Left cardiac atrium (tissue), 4 donors: ENCODE results near the gene HACD3. TPM values are rescaled to one million over a fixed set of nuclear protein-coding genes. Genes with fewer than 3 reads are reported as not detected.
"Not testable (repeated sequence)": the region's sequence is repeated elsewhere in the genome, so short reads cannot be mapped to it uniquely, and the experiment has no call there.

Source experiments
- ATAC-seq, 2 donors: fragments of 200-7000 bp; cut with Tn5 transposase; one replicate each; pipeline ENCODE4 v1.9.1; 2020; ENCODE audit warnings: mild to moderate bottlenecking in 2 of 2, moderate library complexity in 2 of 2
- DNase-seq: peaks from one replicate; pipeline ENCODE4 v3.0.0-alpha.2; 2020
- intact Hi-C, 2 donors: fragments of 100-400 bp; cut with DNase I; formaldehyde crosslinking; loops; one replicate each; pipeline versions ENCODE4 v1.14.1 to v1.15.1; 2022 to 2023
- total RNA-seq, 2 donors: library from RNA; stranded (reverse); fragmentation: NEBNext Ultra II Directional; extraction: Animal tissue kit (Norgen Biotek cat#: 25700); gene quantifications; one replicate each; pipeline ENCODE4 v1.2.1, GENCODE V29; 2021
- donor health status: DM: no; HTN: yes; CAD: no.
- donor health status: DM: no; HTN: yes; CAD: no; lungs with severe emphysema.
- donor health status: DM: yes; HTN: yes; CAD: no.
- donor health status: Dilated cardiomyopathy.

Gene HACD3
- total RNA-seq, 2 donors from 2014 or later = 15.9 to 18.0 TPM

DNA sequence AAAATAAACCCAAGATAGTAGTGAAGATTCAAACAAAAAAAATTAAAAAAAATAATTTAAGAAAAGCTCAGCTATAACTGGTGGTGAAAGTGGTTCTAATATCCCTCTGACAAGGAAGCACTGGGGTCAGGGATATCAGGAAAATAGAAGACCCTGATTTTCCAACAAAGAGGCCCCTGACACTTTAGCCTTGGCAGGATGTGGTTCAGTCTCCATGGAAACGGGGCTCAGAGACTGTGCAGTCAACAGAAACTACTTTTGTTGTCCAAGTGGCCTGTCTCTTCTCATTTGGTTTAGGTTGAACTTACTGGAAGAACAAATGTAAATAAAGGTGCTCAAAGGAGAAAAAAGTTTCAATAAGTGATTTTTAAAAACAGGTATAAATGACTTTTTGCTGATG, 53.4 kb downstream of the HACD3 start:
- intact Hi-C loops = no loop called here
- DNase-seq (no peak), ATAC-seq (no peak)

DNA sequence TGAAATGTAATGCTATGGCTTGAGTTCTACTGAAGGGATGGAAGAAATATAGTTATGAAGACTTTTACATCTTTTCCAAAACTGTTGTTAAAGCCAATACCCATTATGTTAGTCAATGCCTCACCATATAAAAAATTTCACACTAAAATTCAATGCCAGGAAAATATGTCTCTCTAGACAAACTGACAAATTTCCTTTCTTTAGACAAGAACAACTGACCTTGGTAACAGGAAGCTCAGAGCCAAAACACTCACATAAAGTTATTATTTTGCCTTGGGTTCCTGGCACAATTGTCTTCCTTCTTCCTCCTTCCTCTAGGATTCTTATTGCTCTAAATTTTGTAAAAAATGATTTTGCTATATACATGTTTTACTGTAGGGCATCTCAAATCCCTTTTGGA, 54.0 kb downstream of the HACD3 start:
- intact Hi-C loops = no loop called here
- ATAC-seq (no peak), DNase-seq (no peak)

DNA sequence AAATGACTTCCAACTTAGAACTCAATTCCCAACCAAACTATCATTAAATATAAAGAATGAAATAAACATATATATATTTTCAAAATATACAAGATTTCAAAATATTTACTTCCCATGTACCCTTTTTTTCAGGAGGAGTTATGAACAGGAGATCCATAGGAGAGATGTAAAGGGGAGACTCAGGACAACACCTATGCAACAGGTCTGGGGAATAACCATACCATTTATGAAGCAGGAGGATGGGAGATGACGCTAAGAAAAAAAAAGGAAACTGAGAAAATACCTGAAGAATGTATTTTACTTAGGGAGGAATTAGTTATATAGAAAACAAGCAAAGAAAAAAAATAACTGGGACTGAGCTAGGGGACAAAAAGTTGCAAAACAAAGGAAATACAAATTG, 56.8 kb downstream of the HACD3 start:
- intact Hi-C loops = no loop called here
- no peak for ATAC-seq
- DNase-seq = no peak

DNA sequence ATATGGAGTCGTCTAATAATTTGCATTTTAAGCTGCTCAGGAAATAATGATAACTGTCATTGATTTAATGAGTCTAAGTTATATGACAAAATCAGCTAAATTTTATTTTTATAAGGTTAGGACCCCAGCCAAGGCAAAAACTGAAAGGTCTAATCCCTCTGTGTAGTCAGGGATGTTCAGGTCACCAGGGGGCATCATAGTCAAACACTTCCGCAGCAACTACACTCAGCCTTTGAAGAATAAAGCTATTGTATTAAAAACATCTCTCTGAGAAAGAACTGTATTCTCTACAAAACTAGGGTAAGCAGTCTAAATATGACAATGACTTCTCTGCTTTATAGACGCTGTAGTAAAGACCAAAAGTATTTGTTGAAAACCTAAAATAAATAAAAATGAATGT, 65.7 kb downstream of the HACD3 start:
- DNase-seq (no peak), ATAC-seq (no peak)
- intact Hi-C loops = no loop called here

DNA sequence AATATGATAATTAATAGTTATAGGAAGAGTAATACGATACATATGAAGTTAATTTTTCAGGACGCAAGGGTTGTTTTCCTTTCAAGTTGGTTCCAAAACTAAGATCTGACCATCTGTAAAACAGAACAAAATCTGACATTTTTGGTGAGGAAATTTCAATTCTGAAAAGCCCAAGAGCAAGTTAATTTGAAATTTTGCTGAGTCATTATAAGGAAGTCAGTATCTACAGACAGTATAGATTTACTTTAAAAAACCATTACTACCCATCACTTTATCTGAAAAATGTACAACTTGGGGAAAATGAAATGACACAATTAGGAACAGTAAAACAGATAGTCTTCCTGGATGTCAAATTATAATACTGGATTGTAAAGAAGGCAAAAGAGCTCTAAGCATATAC, 68.2 kb downstream of the HACD3 start:
- ATAC-seq (no peak), DNase-seq (no peak)
- intact Hi-C loops = no loop called here

DNA sequence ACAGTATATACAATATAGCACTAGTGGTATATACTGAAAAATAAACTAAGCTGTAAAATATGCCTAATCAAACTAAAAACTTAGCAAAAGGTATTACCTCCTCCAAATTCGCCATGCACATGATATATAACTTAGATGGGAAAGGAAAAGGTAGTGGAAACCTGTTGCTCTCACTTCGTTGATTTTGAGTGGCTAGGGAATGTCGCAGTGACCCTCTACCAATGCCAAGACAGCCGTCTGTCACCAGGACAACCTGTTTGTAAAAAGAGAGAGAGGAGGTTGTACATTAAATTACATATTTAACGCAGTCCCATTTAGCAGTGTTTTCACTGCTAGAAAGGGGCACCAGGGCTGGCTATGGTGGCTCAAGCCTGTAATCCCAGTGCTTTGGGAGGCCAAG, 69.4 kb downstream of the HACD3 start:
- ATAC-seq = no peak

DNA sequence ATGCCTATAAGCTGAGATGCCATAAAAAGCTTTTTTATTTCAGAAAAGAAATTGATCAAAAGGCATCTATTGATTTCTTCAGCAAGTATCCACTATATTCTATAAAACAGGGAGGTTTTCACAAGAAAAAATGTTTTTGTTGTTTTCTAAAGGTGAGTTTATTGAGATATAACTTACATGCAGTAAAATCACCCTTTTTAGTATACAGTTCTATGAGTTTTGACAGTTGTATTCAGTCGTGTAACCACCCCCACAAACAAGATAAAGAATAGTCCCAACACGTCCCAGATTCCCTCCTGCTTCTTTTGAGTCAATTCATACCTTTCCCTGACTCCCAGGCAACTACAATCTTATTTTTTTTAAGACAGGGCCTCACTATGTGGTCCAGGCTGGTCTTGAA, 72.9 kb downstream of the HACD3 start:
- no peak for ATAC-seq
- intact Hi-C loops = no loop called here
- DNase-seq = no peak

More for the DNA sequence above, 69.4 kb downstream of the HACD3 start:
- no peak for DNase-seq
- intact Hi-C loops = no loop called here

DNA sequence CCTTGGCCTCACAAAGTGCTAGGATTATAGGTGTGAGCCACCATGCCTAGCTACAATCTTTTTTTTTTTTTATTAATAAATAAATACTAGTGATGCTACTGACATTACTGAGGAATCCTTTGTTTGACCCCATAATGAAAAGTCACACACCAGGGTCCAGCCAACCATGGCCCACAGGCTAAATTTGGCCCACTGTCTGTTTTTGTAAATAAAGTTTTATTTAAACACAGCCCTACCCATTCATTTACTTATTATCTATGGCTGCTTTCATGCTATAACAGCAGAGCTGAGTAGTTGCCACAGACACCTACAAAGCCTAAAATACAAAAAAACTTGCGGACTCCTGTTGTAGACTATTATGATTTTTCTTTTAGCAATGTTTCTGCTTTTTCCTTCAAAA, 73.3 kb downstream of the HACD3 start:
- intact Hi-C loops = no loop called here
- no peak for DNase-seq
- no peak for ATAC-seq

DNA sequence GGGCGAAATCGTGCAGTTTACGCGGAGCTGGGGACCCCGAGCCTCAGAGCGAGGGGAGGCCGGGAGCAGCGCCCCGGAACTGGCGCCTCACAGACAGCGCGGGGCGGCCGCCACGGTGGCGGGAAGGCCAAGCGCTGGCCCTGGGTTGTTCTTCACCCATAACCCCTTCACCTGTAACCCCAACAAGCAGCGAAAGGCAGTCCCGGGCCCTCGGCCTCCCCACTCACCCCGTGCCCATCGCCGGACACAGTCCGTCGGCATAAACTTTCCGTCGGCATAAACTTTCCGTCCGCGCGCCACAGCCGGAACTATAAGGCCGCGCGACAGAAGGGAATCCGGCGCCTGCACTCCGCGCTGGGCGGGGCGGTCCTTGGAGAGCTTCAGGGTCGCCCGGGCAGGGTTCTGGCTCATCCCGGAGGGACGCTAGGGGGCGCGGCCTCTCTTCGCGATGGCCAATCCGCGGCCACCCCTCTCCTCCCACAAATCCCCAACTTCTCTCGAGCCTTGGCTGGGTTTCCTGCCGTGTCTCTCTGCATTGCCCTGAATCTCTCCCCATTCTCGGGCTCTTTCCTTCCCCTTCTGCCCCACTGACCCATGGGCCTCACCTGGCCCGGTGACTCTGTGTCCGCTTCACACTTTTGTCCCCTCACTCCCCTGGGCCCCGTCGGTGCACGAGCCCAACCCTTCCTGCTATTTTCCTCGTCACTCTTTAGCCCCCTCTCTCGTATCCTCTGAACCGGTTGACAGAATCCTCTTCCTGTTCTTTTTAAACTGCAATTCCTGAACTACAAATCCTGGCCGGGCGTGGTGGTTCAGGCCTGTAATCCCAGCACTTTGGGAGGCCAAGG, 80.8 kb downstream of the HACD3 start, which contains the start of gene INTS14:
TSS of gene INTS14 (minus strand) at position 261 of the 848 bp plus-strand sequence. CDS start 3,751 bp downstream, outside the sequence.
- peak; percentile 99 for DNase-seq
- intact Hi-C loops = no loop called here
- peak; percentile 99 to 100 for ATAC-seq

DNA sequence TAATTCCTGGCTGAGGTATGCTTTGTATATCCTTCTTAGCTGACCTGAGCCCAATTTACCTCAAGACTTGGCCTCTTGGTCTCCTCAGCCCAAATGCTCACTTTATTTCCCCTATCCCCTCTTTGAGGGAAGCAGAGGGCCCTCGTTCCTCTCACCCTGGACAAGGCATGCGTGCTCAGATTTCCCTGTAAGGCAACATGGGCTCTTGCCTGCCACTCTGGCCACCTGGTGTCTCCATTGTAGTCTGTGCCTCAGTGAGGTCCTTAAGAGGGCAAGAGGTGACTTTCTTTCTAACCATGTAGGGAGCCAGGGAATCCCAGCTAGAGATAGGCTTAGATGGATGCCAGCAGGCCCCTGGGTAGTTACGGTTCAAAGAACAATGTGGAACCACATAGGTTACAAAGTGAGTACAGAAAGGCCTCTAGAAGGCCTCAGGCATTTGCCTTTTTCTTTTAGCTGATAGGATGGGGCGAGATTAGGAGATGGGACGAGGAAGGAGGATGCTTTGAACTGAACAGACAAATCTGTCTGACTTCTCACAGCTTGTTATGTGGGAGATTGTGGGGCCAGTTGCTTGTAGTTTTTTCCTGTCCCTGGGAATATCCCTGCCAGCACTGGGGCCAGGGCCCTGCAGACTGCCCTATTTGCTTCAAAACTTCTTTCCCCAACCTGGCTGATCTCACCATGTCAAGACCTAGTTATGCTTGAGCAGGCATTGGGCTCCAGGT, 81.8 kb downstream of the HACD3 start:
- ATAC-seq = no peak
- intact Hi-C loops = no loop called here
- DNase-seq = no peak

DNA sequence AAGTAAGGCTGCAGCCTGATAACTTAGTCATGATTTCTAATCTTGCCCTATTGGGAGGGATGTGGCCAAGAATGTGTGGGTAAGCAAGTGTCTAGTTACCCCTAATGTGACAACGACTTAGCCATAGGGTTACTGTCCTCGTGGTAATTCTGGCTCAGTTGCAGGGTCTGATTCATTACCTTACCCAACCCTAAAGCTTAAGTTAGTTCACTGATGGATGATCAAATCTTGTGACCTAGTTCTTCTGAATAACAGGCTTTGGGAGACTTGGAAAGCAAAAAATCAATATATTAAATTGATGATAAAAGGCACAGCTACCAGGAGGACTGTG, 82.3 kb downstream of the HACD3 start:
- ATAC-seq = no peak
- intact Hi-C loops = no loop called here
- DNase-seq = no peak

DNA sequence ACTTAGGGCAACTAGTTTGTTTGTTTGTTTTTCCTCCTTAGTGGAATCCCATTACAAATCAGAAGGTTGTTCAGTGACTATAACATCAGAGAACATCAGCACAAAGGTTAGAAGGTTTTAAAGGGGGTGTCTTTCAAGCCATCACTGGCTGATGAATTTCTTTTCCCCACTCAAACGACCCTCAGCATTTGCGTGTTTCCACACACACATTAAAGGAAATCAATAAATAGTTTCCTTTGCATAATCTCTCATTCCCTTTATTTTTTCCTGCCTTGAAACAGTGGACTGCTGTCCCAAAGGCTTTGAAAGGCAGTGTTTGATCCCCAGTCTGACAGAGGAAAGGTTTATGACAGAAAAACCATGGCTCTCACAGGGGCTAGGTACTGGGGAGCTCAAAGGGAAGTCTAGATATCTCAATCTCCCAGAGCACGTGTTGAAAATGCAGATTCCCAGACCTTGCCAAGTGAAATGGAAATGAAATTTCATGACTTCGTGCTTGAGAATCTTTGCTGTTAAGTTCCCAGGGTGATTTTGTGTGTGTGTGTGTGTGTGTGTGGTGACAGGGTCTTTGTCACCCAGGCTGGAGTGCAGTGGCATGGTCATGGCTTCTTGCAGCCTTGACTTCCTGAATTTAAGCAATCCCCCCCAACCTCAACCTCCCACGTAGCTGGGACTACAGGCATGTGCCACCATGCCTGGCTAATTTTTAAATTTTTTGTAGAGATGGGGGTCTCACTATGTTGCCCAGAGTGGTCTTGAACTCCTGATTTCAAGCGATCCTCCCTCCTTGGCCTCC, 82.9 kb downstream of the HACD3 start:
- DNase-seq (no peak), ATAC-seq (no peak)
- intact Hi-C loops = no loop called here

DNA sequence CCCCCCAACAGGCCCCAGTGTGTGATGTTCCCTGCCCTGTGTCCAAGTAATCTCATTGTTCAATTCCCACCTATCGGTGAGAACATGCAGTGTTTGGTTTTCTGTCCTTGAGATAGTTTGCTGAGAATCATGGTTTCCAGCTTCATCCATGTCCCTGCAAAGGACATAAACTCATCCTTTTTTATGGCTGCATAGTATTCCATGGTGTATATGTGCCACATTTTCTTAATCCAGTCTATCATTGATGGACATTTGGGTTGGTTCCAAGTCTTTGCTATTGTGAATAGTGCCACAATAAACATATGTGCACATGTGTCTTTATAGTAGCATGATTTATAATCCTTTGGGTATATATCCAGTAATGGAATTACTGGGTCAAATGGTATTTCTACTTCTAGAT, 85.6 kb downstream of the HACD3 start:
- intact Hi-C loops, DNase-seq, ATAC-seq: not testable (repeated sequence)

DNA sequence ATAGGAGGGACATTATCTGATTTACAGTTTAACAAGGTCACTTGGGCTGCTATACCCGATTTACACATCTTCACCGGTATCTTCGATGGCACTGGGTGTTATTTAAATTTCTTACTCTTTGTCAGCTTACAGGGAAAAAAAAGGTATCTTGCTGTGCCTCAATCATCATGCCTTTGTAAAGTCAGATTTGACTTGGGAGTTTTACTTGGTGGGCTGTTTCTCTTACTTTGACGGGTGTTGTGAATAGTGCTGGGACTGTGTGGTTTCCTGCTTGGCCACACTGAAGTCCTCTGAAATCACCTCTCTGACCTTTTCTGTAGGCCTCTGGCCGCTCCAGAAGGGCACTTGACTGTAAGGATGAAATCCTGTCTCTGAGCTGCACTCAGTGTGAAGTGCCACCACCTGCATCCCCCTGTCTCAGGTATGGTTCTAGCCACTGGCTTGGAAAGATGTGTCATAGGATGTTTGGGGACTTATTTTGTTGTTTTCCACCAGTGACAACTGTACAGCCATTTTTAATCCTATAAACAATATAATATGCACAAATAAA, 88.4 kb downstream of the HACD3 start:
- ATAC-seq (no peak), DNase-seq (no peak)
- intact Hi-C loops = no loop called here

DNA sequence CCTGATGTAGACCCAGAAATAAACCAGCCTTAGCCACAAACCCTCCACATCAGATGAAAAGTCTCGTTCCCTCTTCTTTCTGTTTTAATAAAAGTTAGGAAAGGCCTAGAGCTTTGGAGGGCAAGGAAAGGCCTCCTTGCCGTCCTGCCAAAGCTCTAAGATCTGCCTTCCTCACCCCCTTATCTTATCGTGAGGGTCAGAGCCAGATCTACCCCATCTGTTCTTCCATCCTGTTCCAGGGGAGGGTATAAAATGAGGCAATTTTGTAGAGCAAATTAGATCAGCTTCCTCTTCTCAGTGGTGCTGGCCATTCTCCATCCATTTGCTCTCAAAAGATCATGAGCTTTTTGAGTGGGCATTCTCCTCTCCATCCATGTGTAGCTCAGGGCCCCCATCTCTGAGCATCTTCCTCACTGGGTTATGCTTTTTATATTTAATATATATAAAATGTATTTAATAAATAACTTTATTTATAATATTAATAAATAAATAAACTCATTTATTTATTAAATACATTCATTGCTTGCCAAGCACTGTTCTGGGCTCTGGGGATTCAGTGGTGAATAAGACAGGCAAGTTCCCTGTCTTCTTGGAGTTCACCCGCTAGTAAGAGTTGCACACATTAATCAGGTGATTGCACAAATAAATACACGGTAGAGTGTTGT, 89.5 kb downstream of the HACD3 start:
- intact Hi-C loops = no loop called here
- DNase-seq (no peak), ATAC-seq (no peak)

DNA sequence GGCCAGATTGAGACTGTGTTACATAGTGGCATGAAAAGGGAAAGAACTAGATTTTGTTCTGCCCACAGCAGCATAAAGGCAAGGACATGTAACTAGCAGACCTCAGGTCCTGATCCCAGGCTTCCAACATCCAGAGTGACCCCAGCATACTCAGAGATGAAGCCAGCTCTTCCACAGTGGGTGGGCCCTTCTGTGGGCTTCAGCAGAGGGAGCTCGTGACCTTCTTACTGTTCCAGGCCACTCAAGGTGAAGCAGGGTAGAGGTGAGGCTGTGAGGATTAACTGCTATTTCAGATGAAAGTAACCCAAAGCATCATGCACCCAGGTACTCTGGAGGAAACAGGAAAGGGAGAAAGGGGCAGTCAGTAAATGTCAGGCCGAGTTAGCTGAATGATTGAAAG, 90.6 kb downstream of the HACD3 start:
- intact Hi-C loops = no loop called here
- no peak for DNase-seq

DNA sequence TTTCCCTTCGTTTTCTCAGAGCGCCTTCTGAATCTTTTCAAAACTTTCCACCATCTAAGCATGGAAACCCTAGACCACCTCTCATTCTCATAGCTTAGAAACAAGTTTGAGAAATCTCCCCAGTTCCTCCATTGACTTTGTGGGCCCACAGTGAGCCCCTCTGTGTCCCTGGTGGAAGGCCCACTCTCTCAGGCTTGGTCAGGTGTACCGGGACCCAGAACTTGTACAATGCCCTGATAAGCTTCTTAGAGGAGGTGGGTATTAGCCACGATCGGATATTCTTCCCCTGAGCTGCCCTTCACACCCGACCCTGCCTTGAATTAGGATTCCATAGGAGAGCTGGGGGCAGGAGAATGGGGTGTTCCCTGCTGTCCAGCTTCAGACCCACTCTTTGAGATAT, 91.4 kb downstream of the HACD3 start, which contains the start of gene SLC24A1:
TSS of gene SLC24A1 (plus strand) at position 301 of the 400 bp plus-strand sequence. CDS start 2,143 bp downstream, outside the sequence.
- intact Hi-C loops = no loop called here
- no peak for DNase-seq
- no peak for ATAC-seq

More for the DNA sequence above, 90.6 kb downstream of the HACD3 start:
- ATAC-seq = no peak

DNA sequence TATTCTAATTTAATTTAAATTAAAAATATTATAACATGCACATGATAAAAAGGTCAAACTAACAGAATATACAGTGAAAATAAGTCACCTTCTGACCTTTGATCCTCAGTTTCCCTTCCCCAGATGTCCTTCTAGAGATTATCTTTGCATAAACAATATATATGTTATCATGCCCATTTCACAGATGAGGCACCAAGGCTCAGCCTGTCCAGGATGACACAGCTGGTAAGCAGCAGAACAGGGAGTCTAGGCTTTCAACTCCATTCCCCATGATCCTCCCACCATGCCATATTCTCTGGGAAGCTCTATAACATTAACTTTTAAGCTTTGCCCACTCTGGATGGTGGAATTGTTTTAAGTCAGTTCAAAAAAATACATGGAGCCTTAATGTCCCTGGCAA, 92.8 kb downstream of the HACD3 start:
- intact Hi-C loops = no loop called here
- ATAC-seq (no peak), DNase-seq (no peak)

DNA sequence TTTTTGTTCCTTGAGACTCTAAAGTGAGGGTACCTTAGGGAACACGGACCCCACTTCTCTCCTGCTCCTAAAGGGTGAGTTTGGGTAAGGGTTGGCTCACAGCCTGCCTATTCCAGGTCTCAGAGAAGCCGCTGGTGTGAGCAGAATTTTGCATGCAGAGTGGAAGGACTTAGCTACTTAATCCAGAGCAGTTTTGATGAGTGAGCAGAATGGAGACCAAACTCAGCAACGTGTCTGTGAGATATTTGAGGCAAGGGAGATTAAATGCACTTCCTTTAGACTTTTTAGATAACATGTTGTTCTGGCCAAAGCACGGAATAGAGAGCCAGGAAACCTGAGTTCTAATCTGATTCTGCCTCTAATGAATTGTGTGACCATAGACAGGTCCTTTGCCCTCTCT, 96.6 kb downstream of the HACD3 start:
- no peak for DNase-seq
- intact Hi-C loops = no loop called here
- ATAC-seq = no peak
